Omental fat pad (tissue), 4 donors: Measurements from ENCODE around the gene PHF20. TPM values are rescaled to one million over a fixed set of nuclear protein-coding genes. Genes with fewer than 3 reads are reported as not detected.

Experiments used
- ATAC-seq: fragments of 150-250 bp; one replicate; pipeline ENCODE4 v1.9.1; 2016; ENCODE audit warnings: mild to moderate bottlenecking, moderate library complexity; ENCODE audit not compliant: low FRiP score
- DNase-seq: peaks from one replicate; pipeline ENCODE4 v3.0.0-alpha.2; 2019; ENCODE audit warnings: low spot score
- CTCF ChIP-seq, 3 donors: fragments of 450-650 bp; IDR thresholded peaks; one replicate each; pipeline ENCODE4 v1.5.1; 2016 to 2017; ENCODE audit warnings: antibody characterized with exemption in 3 of 3, mild to moderate bottlenecking in 3 of 3, moderate library complexity in 2 of 3
- total RNA-seq, 4 donors: library from RNA; depleted of rRNA; stranded (reverse); fragments of >200 nt; gene quantifications; one replicate each; pipeline ENCODE4 v1.1.0, GENCODE V29; 2016

The PHF20 gene
- total RNA-seq, 4 donors from 2014 or later, result 51.0 to 71.7 (median 54.8) TPM

DNA sequence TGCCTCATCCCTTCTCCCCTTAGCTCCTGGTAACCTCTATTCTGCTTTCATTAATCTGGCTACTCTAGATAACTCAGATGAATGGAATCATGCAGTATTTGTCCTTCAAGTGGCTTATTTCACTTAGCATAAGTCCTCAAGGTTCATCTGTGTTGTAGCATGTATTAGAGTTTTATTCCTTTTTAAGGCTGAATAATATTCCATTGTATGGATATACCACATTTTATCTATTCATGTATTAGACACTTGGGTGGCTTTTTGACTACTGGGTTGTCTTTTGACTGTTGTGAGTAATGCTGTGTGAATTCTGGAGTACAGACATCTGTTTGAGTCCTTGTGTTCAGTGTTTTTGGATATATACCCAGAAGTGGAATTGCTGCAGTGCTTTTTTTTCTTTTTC lies 58.4 kb downstream of the PHF20 start:
- no peak for DNase-seq

GRCh38 chr20:35831029-35831428 lies 59.2 kb downstream of the PHF20 start:
- ATAC-seq (no peak), DNase-seq (no peak)
- TF ChIP-seq CTCF (IDR thresholded peaks at IDR 0.05), result no peak

More for the DNA sequence above, 58.4 kb downstream of the PHF20 start:
- no peak for ATAC-seq
- no peak for TF ChIP-seq CTCF (IDR thresholded peaks at IDR 0.05)

- no peak for TF ChIP-seq CTCF (IDR thresholded peaks at IDR 0.05)
- DNase-seq (no peak), ATAC-seq (no peak)
These were observed 60.2 kb downstream of the PHF20 start for GRCh38 chr20:35831971-35832370.

GRCh38 chr20:35833241-35833640 lies 61.4 kb downstream of the PHF20 start:
- no peak for ATAC-seq

GRCh38 chr20:35837577-35838195 lies 65.9 kb downstream of the PHF20 start:
- DNase-seq, result no peak
- no peak for TF ChIP-seq CTCF (IDR thresholded peaks at IDR 0.05)
- ATAC-seq, result no peak

More at GRCh38 chr20:35833241-35833640, 61.4 kb downstream of the PHF20 start:
- TF ChIP-seq CTCF (IDR thresholded peaks at IDR 0.05), result no peak
- DNase-seq, result no peak

DNA sequence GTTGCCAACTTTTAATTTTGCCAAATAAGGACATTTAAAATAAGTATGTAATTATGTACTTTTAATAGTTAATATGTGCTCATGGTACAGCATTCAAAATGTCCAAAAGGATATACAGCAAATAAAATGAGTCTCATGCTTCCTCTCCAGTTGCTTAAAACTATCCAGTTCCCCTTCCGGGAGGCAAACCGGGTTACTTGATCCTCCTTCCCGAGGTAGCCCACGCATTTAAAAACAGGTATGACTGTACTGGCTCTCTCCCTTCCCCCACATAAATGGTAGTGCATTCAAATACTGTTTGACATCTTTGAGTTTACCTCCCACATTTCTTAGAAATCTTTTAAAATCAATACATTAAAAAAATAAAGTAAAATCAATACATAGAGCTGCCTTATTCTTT lies 66.4 kb downstream of the PHF20 start:
- no peak for ATAC-seq
- no peak for TF ChIP-seq CTCF (IDR thresholded peaks at IDR 0.05)
- DNase-seq, result no peak

DNA sequence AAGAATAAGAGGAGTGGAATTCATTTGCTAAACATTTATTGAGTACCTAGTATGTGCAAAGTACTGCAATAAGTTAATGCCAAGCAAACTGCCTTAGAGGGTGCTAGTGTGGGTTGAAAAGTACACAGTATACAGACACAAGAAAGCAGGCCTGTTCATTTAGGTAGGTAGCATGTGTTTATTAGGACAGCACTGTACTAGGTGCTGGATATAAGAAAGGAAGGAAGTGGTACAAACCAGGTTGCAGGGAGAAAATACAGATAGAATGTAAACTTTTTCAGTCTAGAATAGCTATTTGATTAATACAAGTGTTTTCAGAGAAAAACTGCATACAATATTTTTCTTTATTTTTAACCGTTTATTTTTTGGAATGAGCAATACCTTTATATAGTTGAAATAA lies 68.1 kb downstream of the PHF20 start:
- no peak for TF ChIP-seq CTCF (IDR thresholded peaks at IDR 0.05)

More for the DNA sequence above, 68.1 kb downstream of the PHF20 start:
- DNase-seq (no peak), ATAC-seq (no peak)
